Measurements from ENCODE around the gene RMI1.
"Not testable (repeated sequence)": the region's sequence is repeated elsewhere in the genome, so short reads cannot be mapped to it uniquely, and the experiment has no call there.

RMI1 gene

GRCh38 chr9:84007662-84008061, 27.1 kb downstream of the RMI1 start:
- no peak for DNase-seq (ENCODE audit: low read depth)

GRCh38 chr9:84024041-84024575, 43.5 kb downstream of the RMI1 start:
- DNase-seq (ENCODE audit: low read depth) = no peak

- no peak for DNase-seq (ENCODE audit: low read depth)
These were observed 46.6 kb downstream of the RMI1 start for GRCh38 chr9:84027201-84027600.

GRCh38 chr9:84031534-84031933, 50.9 kb downstream of the RMI1 start:
- no peak for DNase-seq (ENCODE audit: low read depth)

GRCh38 chr9:84041857-84042256, 61.3 kb downstream of the RMI1 start:
- DNase-seq (ENCODE audit: low read depth) = not testable (repeated sequence)

GRCh38 chr9:84045481-84046097, 65.0 kb downstream of the RMI1 start:
- no peak for DNase-seq (ENCODE audit: low read depth)
